HEK293T (cell line): ENCODE results near the gene NRTN.
A peak's percentile ranks its signal among the peaks of the same experiment; 100 is the strongest.

Experiments used
- CTCF ChIA-PET: fragments of 350-600 bp; formaldehyde crosslinking; extraction: SDS; loops from one replicate; lab custom pipeline; 2021; ENCODE audit warnings: antibody characterized with exemption, inconsistent platforms; lab: Yijun Ruan, JAX
- POLR2A ChIA-PET: fragments of 350-600 bp; formaldehyde crosslinking; extraction: SDS; loops from one replicate; lab custom pipeline; 2020; ENCODE audit warnings: antibody characterized with exemption, inconsistent platforms; lab: Yijun Ruan, JAX
- DNase-seq: peaks from one replicate; pipeline ENCODE4 v3.0.0; 2012; ENCODE audit warnings: mixed read lengths; ENCODE audit errors: extremely low spot score
- ARNT ChIP-seq: fragments of 450-650 bp; IDR thresholded peaks from 2 replicates; pipeline ENCODE4 v1.6.1; 2017; ENCODE audit warnings: mild to moderate bottlenecking
- BHLHE40 ChIP-seq: fragments of 450-650 bp; IDR thresholded peaks from 2 replicates; pipeline ENCODE4 v1.6.1; 2016; ENCODE audit warnings: mild to moderate bottlenecking, moderate library complexity, borderline replicate concordance
- CTBP1 ChIP-seq: fragments of 450-650 bp; IDR thresholded peaks from 2 replicates; pipeline ENCODE4 v1.6.1; 2016; ENCODE audit warnings: borderline replicate concordance
- ELF4 ChIP-seq: fragments of 450-650 bp; IDR thresholded peaks from 2 replicates; pipeline ENCODE4 v1.6.1; 2017; ENCODE audit warnings: antibody characterized with exemption
- FOXA1 ChIP-seq: fragments of 450-650 bp; IDR thresholded peaks from 2 replicates; pipeline ENCODE4 v1.6.1; 2016; ENCODE audit warnings: mild to moderate bottlenecking
- FOXK2 ChIP-seq: fragments of 450-650 bp; IDR thresholded peaks from 2 replicates; pipeline ENCODE4 v1.6.1; 2016; ENCODE audit warnings: mild to moderate bottlenecking
- FOXM1 ChIP-seq: fragments of 450-650 bp; IDR thresholded peaks from 2 replicates; pipeline ENCODE4 v1.6.1; 2017; ENCODE audit warnings: mild to moderate bottlenecking, borderline replicate concordance
- HDGF ChIP-seq: fragments of 450-650 bp; IDR thresholded peaks from 2 replicates; pipeline ENCODE4 v1.6.1; 2017; ENCODE audit warnings: antibody characterized with exemption, borderline replicate concordance
- L3MBTL2 ChIP-seq: fragments of 450-650 bp; conservative IDR thresholded peaks from 2 replicates; pipeline ENCODE4 v1.6.1; 2016; ENCODE audit warnings: mild to moderate bottlenecking
- LEF1 ChIP-seq: fragments of 450-650 bp; IDR thresholded peaks from 2 replicates; pipeline ENCODE4 v1.6.1; 2017; ENCODE audit warnings: mild to moderate bottlenecking, borderline replicate concordance
- NFRKB ChIP-seq: fragments of 450-650 bp; IDR thresholded peaks from 2 replicates; pipeline ENCODE4 v1.6.1; 2016; ENCODE audit warnings: mild to moderate bottlenecking, moderate library complexity
- PKNOX1 ChIP-seq: fragments of 450-650 bp; IDR thresholded peaks from 2 replicates; pipeline ENCODE4 v1.6.1; 2016
- SP1 ChIP-seq: fragments of 450-650 bp; IDR thresholded peaks from 2 replicates; pipeline ENCODE4 v1.6.1; 2017
- SUZ12 ChIP-seq: fragments of 450-650 bp; IDR thresholded peaks from 2 replicates; pipeline ENCODE4 v1.6.1; 2016; ENCODE audit warnings: mild to moderate bottlenecking
- TARDBP ChIP-seq: fragments of 450-650 bp; IDR thresholded peaks from 2 replicates; pipeline ENCODE4 v1.6.1; 2016
- ZNF384 ChIP-seq: fragments of 450-650 bp; IDR thresholded peaks from 2 replicates; pipeline ENCODE4 v1.6.1; 2016

NRTN gene

GRCh38 chr19:5801796-5802619 lies 2.9 kb upstream of the NRTN start:
- no peak for DNase-seq
- POLR2A ChIA-PET, result no interaction called here
- CTCF ChIA-PET, result no interaction called here
- TF ChIP-seq TARDBP (no peak), BHLHE40 (no peak), SP1 (no peak), ELF4 (no peak), FOXA1 (no peak), FOXM1 (no peak), ZNF384 (no peak), L3MBTL2 (no peak), HDGF (no peak), NFRKB (no peak), PKNOX1 (no peak), CTBP1 (no peak)

DNA sequence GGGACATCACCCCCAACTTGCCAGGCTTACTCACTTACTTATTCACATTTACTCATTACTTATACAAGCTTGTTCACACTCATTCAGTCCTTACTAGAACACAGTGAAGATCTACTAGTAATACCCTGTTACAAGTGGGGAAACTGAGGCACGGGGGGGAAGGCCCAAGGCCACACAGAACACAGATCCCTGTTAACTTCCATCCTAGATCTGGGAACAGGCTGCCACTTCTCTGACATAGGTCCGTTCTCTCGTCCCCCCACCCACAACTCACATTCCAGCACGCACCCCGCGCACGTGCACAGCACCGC lies 1.5 kb upstream of the NRTN start:
- ChIA-PET CTCF (interaction anchor here (0.6 to 1.7 kb wide), 22 partner anchors 9 to 224 kb away, joined by 3 to 23 read pairs (median 4); partner anchors contain the start of genes DUS3L and VMAC), POLR2A (interaction anchor here (0.9 to 1.9 kb wide), 8 partner anchors 9 to 100 kb away, joined by 3 to 20 read pairs (median 7); partner anchors contain the start of genes CATSPERD, DUS3L, LONP1 and NDUFA11)
- TF ChIP-seq FOXK2, result no peak
- TF ChIP-seq L3MBTL2, result no peak
- no peak for TF ChIP-seq CTBP1
- no peak for TF ChIP-seq NFRKB
- DNase-seq, result no peak

DNA sequence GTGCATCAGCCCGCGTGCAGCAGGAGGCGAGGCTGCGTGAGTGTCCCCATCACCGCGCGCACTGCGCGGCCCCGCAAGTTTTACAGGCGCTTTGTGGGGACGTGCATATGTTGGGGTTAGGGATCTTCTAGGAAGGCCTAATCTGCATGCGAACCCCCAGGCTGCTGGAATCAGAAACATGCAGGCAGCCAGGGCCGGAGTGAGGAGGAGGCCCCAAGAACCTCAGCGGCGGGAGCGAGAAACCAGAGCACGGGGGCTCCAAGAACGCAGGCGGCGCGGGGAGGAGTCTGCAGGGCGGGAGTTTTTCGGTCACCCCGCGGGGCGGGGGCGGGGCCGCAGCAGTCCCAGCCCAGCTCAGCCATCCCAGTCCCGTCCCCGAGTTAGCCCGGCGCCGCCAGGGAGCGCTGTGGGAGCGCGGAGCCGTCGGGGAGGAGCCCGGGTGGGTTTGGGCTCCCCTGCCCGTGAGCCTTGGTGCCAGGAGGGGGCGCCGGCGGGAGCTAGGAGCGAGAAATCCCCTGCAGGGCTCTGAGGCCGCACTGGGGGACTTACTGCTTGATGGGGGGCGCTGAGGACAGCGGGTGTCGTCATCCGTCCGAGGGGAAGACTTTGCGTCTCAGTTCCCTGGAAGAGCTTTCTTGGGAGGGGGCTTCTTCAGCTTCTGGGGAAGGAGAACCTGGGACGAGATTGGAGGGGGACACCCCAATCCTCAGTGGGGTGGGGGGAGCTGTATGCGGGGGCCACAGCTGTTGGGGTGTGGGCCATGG lies 933 bp upstream of the NRTN start:
- ChIA-PET CTCF (interaction anchor here (0.6 to 1.7 kb wide), 32 partner anchors 9 to 224 kb away, joined by 3 to 23 read pairs (median 4); partner anchors contain the start of genes CATSPERD, DUS3L, LONP1 and VMAC), POLR2A (interaction anchor here (0.8 to 1.9 kb wide), 10 partner anchors 9 to 174 kb away, joined by 3 to 20 read pairs (median 5); partner anchors contain the start of genes CATSPERD, DUS3L, LONP1 and NDUFA11)
- TF ChIP-seq L3MBTL2, result peak; percentile 97
- no peak for TF ChIP-seq TARDBP
- peak; percentile 59; the same call in 1 of the 2 replicates for TF ChIP-seq FOXM1
- peak; percentile 96 for DNase-seq

GRCh38 chr19:5805462-5806132 lies 730 bp downstream of the NRTN start:
- peak; percentile 85 for DNase-seq

DNA sequence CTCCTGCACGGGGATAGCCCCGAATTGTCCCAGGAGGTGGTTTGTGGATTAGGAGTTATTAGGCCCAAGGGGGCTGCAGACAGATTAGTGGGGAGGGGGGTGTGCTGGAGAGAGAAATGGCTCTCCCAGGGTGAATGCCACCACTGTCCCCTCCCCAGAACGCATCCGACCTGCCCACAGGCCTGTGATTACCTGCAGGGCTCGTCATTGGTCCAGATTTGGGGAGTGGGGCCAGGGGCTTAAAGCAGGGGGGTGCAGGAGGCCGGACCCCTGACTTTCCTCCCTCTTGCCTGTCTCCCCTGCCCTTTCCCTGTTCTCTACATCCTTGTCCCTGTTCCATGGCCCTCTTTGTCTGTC lies 1.2 kb downstream of the NRTN start:
- ChIA-PET CTCF (no interaction called here), POLR2A (interaction anchor here (0.9 to 3.8 kb wide), 2 partner anchors 15 to 22 kb away, joined by 3 to 19 read pairs; no protein-coding TSS in a partner anchor)
- TF ChIP-seq ZNF384 (no peak), NFRKB (no peak), HDGF (no peak), L3MBTL2 (no peak)
- DNase-seq, result no peak

More at GRCh38 chr19:5805462-5806132, 730 bp downstream of the NRTN start:
- POLR2A ChIA-PET, result interaction anchor here (3.8 kb wide), 1 partner anchor 23 kb away, joined by 19 read pairs; no protein-coding TSS in a partner anchor
- CTCF ChIA-PET, result no interaction called here
- TF ChIP-seq ZNF384, result no peak
- TF ChIP-seq L3MBTL2, result 0 out of 2 replicates have a peak, but pooled peaks have one; percentile 26

DNA sequence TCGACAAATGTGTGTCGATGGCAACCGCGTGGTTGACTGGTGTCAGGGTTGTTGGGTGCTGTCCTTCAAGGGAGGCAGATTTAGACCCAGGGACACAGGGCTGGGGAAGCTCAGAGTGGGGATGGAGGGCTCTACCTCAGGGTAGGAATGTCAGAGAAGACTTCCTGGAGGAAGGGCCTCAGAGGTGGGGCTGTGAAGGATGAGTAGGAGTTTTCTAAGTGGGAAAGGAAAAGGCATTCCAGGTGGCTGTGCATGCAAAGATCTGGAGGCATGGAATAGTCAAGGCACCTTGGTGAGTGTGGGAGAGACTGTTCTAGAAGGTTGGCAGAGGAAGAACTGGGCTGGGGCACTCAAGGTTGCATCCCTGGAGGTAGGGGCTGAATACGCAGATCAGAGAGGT lies 2.0 kb downstream of the NRTN start:
- POLR2A ChIA-PET, result interaction anchor here (0.6 to 3.8 kb wide), 3 partner anchors 14 to 117 kb away, joined by 3 to 19 read pairs (median 3); partner anchors contain the start of gene RPL36
- CTCF ChIA-PET, result interaction anchor here (0.6 kb wide), 1 partner anchor 27 kb away, joined by 3 read pairs; no protein-coding TSS in a partner anchor
- TF ChIP-seq ARNT (no peak), TARDBP (no peak), NFRKB (no peak), FOXA1 (no peak), SP1 (no peak), HDGF (no peak), FOXM1 (no peak), ZNF384 (no peak), FOXK2 (no peak), PKNOX1 (no peak), L3MBTL2 (no peak), BHLHE40 (no peak), SUZ12 (no peak), CTBP1 (no peak), ELF4 (no peak), LEF1 (no peak)
- no peak for DNase-seq
